SH-SY5Y (cell line): ENCODE measurements around the gene SDF2L1.

ENCODE experiments used
- GATA2 ChIP-seq: IDR thresholded peaks from 2 replicates; pipeline ENCODE4 v1.6.1; 2011; ENCODE audit warnings: mild to moderate bottlenecking, low read depth, low read length
- GATA3 ChIP-seq: IDR thresholded peaks from 2 replicates; pipeline ENCODE4 v1.6.1; 2011; ENCODE audit warnings: low read depth, mild to moderate bottlenecking, low read length, moderate library complexity

Gene SDF2L1, protein sequence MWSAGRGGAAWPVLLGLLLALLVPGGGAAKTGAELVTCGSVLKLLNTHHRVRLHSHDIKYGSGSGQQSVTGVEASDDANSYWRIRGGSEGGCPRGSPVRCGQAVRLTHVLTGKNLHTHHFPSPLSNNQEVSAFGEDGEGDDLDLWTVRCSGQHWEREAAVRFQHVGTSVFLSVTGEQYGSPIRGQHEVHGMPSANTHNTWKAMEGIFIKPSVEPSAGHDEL

GRCh38 chr22:21641789-21642583, at the start of gene SDF2L1:
Gene SDF2L1 (plus strand): TSS chr22:21642302. CDS start chr22:21642337, 35 bp downstream.
- TF ChIP-seq GATA3: no peak
- no peak for TF ChIP-seq GATA2

- TF ChIP-seq GATA2 (no peak), GATA3 (no peak)
These were observed 49.7 kb upstream of the SDF2L1 start for GRCh38 chr22:21592422-21592821.

- TF ChIP-seq GATA2 (no peak), GATA3 (no peak)
These were observed 48.5 kb upstream of the SDF2L1 start for GRCh38 chr22:21593406-21594232.

GRCh38 chr22:21594865-21595452, 47.1 kb upstream of the SDF2L1 start:
- TF ChIP-seq GATA2: no peak
- TF ChIP-seq GATA3: no peak

DNA sequence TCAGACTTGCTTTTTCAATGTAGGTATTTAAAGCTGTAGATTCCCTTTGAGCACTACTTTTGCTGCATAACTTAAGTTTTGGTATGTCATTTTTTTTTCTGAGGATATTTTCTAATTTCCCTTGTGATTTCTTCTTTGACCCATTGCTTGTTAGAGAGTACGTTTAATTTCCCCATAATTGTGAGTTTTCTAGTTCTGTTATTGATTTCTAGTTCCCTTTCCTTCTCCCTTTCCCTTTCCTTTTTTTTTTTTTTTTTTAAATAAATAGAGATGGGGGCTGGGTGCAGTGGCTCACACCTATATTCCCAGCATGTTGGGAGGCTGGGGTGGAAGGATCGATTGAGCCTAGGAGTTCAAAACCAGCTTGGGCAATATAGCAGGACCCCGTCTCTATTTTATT, 43.8 kb upstream of the SDF2L1 start:
- no peak for TF ChIP-seq GATA2
- TF ChIP-seq GATA3: no peak

GRCh38 chr22:21599053-21599893, 42.8 kb upstream of the SDF2L1 start:
- no peak for TF ChIP-seq GATA2
- no peak for TF ChIP-seq GATA3

GRCh38 chr22:21602579-21602978, 39.5 kb upstream of the SDF2L1 start:
- TF ChIP-seq GATA3: no peak
- TF ChIP-seq GATA2: no peak

DNA sequence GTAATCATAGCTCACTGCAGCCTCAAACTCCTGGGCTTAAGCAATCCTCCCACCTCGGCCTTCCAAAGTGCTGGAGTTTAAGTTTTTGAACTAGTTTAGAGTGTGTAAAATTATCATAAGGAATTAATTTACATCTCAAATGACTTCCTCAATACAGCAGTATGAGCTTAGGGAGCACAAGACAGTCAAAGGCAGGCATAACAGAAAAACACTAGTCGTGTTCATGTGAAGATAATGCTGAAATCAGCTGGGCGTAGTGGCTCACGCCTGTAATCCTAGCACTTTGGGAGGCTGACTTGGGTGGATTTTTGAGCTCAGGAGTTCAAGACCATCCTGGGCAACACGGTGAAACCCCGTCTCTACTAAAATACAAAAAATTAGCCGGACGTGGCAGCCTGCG, 38.1 kb upstream of the SDF2L1 start:
- TF ChIP-seq GATA3 (no peak), GATA2 (no peak)

DNA sequence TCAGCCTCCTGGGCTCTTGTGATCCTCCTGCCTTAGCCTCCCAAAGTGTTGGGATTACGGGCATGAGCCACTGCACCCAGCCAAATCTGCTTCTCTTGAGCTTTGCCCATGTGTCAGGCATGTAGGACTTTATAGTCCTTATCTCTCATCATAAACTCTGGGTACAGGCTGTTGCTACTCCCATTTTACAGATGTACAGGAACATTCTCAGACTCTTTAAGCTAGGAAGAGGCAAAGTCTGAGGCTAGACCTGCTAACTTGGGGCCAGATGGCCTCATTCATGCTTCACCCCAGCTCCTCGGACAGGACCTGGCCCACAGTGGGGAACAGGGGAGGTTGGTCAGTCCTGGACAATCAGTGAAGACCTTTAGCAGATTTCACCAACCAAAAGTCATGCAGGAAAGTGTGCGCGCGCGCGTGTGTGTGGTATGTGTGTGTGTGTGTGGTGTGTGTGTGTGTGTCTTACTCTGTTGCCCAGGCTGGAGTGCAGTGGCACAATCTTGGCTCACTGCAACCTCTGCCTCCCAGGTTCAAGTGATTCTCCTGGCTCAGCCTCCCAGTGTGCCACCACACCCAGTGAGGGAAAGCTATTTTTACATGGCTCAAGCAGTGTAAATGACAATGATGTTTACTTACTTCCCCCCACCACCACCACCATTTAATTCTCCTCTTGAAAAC, 36.1 kb upstream of the SDF2L1 start:
- TF ChIP-seq GATA3 (no peak), GATA2 (no peak)

GRCh38 chr22:21606775-21607174, 35.3 kb upstream of the SDF2L1 start:
- no peak for TF ChIP-seq GATA2
- TF ChIP-seq GATA3: no peak

- TF ChIP-seq GATA2 (no peak), GATA3 (no peak)
These were observed 30.7 kb upstream of the SDF2L1 start for GRCh38 chr22:21611210-21611977.

DNA sequence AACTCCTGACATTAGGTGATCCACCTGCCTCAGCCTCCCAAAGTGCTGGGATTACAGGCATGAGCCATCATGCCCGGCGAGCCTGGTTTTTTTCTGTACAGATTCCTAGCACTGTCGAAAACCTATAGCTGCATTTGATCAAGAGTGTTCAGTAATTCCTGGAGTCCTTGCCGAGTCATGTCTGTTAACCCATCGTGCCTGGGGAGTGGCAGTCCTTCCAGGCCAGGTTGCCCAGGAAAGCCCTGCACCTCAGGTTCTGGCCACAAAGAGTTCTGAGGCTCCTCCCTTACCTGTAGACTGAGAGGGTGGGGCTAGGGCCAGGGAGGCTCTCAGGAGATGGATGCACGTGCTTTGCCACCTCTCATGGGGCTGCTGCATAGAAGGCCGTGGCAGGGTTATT, 29.2 kb upstream of the SDF2L1 start:
- TF ChIP-seq GATA3 (no peak), GATA2 (no peak)
